SK-N-MC (cell line): ENCODE results near the gene DDIAS.

Experiments used
- EZH2 ChIP-seq: fragments of 200-600 bp; sonication (generic); IDR thresholded peaks from one replicate; pipeline ENCODE4 v1.6.1; 2017; ENCODE audit warnings: antibody characterized with exemption
- FOXP2 ChIP-seq: optimal IDR thresholded peaks from 2 replicates; pipeline ENCODE3; 2011; ENCODE audit warnings: mild to moderate bottlenecking, moderate library complexity; ENCODE audit not compliant: insufficient read depth; ENCODE audit errors: extremely low read length, control extremely low read depth
- POLR2AphosphoS5 ChIP-seq: IDR thresholded peaks from 2 replicates; pipeline ENCODE4 v1.6.1; 2012; ENCODE audit warnings: mild to moderate bottlenecking, low read depth, low read length, borderline replicate concordance

DNA sequence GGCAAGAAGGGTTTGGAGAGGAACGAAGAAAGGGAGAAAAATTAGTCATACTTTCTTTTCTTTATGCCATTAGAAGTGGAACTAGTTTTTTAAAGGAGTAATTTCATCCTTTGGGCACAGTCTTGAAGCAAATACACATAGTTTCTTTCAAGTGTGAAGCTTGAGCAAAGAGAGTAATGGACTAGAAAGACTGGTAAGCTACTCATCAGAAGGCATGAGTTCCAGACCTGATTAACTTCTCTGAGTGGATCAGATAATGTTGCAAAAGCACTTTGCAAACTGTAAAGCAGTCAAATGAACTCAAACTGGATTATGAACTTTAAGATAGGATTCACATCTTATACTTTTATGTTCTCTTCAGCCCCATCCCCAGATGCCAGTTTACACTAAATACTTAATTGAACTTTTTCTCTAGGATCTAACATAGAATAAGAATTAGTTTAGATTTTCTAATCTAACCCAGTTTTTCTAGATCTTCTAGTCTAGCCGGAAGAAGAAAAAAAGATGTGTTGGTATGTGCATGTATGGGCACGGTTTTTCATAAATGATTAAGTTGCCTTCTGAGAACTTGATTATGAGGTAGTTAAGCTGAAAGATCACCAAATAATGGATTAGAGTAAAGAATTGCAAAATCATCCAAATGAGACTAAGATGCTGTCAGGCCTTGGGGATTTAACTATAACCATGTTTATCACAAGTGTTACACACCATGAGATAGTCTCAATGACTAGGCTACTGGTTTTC lies 2.5 kb downstream of the DDIAS start:
- no peak for TF ChIP-seq EZH2
- no peak for TF ChIP-seq POLR2AphosphoS5
- TF ChIP-seq FOXP2, result no peak
